Amniotic stem cell (primary cell): ENCODE measurements around the gene ALDH1A1.

Experiments used
- DNase-seq: peaks from one replicate; lab custom pipeline; 2025; lab: John Stamatoyannopoulos, UW

The ALDH1A1 gene

DNA sequence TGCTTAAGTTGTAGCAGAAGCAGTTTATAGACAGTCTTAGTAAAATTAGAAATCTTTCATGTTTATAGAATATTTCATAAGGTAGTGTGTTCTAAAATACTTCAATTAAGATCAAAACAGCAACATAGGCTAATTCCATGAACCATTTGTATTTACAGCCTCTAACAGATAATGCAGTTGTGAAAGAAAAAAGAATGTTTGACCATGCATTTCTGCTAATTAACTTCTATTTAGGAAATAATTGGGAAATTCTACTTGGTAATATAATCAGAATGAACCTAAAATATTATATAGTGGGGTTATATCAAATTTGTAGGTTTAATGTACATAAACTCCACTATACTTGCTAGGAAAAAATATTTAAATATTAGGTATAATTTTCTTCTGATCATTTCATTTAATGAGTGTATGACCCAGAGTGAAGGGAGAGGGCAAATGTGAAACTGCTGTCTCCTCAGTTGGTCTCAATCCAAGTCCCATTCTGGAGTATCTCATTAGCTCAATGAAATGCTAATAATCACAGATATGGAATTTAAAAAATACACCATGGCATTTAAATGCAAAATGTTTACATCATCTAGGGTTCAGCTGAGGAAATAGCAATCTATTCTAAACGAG lies 34.9 kb downstream of the ALDH1A1 start:
- DNase-seq = no peak

DNA sequence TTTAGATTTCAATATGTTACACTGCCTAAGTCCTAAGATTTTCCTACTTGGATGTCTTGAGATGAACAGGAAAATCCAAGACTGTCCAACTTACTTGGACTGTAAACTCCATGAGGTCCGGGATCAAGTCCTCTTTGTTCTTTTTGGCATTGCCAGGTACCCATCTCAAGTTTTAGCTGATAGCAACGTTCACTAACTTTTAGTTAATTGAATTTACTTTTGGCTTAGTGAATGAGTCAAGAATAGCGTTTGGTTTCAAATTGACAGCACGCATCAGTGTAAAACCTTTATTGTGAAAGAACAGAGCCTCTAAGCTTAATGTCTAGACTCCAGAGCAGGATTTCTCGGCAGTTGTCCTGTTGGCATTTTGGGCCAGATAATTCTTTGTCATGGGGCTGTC lies 37.2 kb downstream of the ALDH1A1 start:
- no peak for DNase-seq

DNA sequence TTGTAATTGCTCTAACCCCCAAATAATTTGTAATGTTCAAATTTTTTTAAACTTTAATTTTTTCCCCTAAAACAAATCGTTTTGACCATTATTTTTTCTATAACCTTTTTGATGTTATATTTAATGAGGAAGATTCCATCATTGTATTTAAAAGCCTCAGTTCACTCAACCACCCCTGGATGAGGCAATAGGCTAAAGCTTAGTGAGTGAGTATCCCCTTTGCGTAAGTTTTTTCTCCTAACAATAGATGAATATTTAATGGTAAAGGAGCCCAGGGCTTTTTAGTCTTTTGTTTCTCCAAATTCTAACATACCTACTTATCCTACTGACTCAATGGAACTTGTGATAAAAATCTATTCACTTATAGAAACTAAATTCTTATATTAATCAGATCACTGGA lies 38.1 kb downstream of the ALDH1A1 start:
- DNase-seq = no peak

DNA sequence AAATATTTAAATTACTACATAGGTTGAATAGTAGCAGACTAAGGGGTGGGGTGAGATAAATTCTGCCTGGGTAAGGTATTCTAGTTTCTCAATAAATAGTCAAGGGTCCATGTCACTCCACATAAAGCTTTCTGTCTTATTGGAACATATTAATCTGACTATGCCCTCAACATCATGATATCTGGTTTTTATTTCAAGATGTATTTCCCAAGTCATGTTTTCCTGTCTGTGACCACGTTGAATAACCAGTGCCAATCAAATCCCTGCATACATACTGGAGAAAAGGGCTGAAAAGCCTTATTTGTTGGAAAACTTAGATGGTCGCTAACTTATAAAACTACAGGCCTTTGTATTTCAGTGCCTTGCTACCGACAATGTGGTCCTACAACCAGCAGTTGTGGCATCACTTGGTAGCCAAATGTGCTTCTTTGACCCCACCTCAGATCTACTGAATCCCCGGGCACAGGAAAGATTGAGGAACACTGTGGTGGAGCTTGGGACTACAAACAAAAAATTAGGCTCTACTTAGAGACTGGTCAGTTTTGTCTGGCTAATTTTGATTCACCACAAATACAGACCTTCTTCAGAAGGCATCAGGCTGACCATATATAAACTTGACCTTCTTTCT lies 39.4 kb downstream of the ALDH1A1 start:
- DNase-seq = no peak

DNA sequence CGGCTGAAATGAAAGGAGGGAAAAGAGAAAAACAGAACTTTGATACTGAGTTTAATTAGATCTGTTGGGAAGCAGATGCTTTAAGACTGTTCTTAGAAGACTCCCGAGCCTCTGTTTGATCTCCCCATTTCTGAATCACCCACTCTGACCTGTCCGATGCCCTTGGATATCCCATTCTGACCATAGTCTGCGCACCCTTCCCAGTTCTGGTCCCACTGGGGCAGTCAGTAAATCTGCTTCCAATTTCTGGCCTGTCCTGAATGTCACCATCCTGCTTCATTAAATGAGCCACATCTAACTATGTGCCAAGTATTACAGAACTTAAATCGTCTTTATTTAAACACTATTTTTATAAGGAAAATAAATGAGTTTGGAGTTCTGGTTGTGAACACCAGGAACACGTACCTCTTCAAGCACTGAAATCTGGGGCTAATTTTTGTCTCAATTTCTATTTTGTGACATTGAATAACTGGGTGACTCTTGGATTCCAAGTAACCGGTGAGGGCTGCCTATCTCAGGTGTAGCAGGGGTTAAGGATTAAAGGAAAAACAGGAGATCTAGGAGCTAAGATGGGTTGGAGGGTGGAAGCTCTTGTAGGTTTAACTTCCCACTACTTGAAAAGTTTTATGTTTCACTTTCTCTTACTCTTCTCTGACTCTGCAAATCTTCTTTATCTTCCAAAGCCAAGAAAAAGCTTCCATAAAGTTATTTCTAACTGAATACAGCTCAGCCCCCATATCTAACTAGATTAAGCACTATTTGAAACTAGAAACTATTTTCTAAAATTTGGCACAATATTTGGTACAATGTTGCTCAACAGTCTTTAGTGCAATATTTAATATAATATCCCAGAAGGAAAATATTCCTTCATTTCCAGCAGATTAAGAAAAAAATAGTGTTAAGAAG lies 40.1 kb downstream of the ALDH1A1 start:
- no peak for DNase-seq

DNA sequence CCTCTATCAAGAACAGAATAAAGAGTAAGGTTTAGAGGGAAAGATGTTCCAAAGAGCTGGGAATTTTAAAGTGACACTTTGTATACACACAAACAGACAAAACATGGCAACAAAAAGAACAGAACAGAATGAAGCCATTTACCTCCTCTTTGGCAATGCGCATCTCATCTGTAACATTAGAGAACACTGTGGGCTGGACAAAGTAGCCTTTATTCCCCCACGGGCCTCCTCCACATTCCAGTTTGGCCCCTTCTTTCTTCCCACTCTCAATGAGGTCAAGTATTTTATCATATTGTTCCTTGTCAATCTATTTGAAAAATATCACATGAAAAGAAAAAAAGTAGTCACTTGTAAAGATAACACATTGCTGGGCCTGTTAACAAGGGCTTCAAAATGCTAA lies 41.0 kb downstream of the ALDH1A1 start:
- no peak for DNase-seq

DNA sequence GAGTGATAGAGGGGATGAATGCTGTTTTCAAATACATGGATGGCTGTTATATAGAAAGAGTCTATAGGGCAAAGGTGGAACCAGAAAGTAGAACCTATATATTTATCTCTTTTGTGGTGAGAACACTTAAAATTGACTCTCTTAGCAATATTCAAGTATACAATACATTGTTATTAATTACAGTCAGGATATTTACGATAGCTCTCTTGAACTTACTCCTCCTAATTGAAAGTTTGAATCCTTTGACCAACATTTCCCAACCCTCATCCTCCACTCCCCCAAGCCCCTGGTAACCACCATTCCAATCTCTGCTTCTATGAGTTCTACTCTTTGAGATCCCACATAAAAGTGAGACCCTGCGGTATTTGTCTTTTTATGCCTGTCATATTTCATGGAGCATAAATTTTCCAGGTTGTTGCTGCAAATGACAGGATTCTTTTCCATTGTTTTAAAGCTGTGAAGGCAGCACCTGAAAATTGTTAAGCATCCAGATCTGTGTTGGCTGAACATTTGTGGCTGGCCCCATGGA lies 41.5 kb downstream of the ALDH1A1 start:
- DNase-seq = no peak

DNA sequence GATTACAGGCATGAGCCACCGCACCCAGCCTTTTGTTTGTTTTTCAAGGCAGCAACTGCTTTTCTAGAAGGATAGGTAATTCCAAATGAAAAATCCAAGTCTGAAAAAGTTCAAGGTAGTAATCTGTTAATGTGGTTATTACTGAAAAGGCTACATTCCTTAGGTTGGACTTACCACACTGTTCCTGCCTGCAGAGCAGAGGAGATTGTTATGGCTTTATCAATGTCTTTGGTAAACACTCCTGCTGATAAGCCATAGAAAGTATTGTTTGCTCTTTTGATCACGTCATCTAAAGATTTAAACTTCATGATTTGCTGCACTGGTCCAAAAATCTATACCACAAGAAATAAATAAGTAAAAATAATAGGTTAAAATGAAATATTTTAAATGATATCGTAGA lies 43.4 kb downstream of the ALDH1A1 start:
- DNase-seq = no peak

DNA sequence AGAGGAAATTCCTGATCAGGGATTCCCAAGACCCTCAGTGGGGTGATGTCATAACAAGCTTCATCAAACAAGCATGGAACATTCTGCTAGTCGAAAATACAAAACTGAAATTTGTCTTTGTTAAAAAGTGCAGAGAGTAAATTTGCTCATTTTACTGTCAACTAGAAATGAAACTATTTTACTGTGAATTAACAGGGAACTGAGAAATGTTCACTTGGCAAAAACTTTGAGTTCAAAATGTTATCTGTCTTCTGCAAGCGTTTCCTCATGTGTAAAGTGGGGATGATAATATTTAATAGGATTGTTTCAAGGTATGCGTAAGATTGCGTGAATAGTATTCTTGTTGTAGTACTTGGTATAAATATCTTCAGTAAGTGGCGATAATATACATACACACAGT lies 45.4 kb downstream of the ALDH1A1 start:
- DNase-seq = no peak

DNA sequence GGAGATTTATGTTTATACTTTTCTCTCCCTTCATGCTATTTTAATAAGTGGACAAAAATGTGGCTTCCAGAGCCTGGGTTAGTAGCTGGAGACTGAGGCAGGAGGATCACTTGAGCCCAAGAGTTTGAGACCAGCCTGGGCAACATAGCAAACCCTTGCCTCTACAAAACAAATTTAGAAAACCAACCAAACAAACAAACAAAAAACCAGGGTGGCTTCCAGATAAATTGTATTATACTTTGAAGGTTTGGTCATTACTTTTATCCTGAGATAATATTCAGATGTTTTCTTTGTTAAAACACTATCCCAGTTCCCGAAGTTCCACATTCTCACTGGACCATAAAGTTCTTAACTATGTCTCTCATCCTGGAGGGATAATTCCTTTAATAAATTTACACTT lies 46.0 kb downstream of the ALDH1A1 start:
- no peak for DNase-seq

DNA sequence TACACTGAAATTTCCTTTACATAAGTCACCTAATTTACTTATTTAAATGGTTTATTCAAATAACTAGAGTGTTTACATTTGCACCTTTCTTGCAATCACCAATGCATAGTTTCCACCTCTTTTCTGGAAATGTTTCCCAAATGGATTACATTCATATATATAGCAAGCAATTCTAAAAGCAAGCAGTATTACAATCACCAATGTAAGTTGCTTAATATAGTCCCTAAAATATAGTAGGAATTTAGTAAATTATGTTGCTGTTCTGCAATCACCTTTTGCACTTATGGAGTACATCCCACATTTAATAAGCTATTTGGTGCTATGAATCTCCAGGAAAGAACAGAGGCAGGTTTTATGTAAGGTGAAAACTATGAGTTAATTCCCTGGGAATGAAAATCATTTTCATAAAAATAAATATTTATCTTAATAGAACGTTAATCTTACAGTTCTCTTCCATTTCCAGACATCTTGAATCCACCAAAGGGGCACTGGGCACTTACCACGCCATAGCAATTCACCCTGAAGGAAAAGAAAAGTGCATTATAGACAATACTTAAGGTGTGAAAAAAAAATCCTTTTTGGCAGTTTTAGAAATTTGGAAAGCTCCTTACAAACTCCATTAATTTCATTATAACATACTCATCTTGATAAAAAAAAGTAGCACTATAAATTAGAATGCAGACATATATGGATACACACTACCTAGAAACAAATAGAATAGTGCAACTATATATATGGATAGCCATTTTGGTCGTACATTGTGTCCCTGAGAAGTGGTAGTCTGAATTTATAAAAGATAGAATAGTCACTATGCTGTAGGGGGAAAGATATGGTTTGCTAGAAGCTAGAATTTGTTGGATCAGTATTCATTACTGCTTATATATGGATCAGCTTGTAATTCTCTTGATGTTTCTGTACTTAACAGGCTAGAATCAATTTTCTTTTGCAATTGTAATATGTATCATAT lies 47.1 kb downstream of the ALDH1A1 start:
- DNase-seq = no peak

DNA sequence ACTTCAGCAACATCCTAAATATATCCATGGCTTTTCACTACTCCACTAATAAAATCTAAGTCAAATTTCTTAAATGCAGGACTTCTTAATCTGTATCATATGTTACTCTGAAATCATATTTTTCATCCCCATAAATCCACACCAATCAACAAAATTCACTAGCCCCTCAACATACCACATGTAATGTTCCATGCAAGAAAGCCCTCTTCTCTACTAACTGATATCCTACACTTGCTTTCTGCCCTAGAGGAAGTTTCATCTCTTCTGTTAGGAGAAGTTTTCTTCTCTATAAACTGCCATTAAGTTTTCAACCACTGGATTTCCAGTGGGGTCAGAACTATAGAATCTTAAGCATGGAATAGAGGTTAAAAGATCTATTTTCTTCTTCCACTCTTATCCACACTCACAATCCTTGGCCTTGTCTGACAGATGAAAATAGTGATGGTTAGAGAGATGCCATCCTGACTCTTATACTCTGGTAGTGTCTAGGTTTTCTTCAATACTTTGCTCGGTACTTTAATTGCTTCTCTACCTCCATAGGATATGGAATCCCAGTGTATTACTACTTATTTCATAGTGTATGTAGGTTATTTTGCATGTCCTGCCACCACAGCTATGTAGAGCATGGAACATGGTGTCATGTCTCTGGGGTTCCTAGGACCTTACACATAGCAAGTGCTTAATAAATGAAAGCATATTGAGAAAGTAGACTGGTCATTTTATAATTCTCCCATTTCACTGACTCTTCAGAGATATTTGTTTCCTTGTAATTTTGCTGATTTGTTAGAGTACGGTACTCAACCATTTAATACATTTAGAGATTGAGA lies 48.4 kb downstream of the ALDH1A1 start:
- DNase-seq = no peak

DNA sequence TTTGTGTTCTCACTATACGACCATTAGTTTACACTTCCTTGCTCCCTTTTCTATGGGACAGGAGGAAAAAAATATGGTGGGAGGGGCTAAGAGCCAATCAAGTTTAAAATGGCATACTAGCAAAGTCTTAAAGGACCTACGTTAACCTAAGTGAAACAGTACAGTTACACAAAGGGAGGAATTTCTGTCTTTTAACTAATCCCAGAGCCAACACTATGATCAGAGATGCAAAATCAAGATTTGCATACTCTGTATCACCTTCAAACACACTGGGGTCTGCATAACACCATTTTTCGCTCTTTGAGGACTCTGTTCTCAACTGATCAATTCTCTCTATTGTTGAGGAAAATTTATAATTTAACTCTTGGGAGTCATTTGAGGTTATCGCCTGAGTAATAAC lies 49.8 kb downstream of the ALDH1A1 start:
- no peak for DNase-seq

DNA sequence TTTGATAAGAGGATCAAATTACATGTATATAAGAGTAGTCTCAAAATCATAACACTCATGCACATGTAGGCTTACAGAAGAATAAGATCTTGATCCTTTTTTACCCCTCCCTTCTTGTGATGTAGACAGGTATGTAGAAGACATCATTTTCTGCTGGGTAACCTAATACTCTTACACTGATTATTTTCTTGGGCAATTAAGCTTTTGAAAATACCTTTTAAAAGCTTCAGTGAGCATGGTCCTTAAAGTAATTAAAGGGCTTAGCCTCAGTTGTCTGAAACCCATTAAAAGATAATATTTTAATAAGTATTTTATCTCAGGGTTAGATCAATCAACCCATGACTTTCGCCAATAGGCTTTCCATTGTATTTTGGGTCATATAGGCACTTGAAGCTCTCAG lies 50.6 kb downstream of the ALDH1A1 start:
- no peak for DNase-seq

DNA sequence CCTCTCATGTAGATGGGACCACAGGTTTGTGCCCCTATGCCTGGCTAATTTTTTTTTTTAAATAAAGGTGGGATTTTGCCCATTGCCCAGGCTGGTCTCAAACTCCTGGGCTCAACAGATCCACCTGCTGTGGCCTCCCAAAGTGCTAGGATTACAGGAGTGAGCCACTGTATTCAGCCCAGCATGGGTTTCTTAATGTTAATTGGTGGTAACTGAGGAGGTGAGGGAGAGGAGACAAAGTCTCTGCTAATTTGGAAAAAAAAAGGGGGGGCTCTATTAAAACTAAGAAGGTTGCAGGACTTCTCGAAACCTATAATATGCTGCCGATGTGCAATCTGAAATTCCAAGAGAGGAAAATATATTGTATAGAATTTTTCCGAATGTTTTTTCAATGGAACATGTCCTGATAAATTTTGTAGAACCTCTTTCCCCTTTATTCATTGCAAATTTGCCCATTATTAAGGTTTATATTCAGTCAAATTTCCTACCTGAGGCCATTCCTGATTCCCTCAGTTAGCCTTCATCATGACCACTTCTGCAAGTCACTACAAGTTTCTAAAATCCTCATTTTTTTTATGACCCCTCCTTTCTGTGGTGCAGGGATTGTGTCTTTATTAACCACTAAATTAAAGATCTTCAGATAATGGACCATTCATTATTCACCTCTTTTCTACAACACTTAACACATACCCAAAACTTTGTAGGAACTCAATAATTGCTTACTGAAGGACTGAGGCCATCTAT lies 52.9 kb downstream of the ALDH1A1 start:
- no peak for DNase-seq

DNA sequence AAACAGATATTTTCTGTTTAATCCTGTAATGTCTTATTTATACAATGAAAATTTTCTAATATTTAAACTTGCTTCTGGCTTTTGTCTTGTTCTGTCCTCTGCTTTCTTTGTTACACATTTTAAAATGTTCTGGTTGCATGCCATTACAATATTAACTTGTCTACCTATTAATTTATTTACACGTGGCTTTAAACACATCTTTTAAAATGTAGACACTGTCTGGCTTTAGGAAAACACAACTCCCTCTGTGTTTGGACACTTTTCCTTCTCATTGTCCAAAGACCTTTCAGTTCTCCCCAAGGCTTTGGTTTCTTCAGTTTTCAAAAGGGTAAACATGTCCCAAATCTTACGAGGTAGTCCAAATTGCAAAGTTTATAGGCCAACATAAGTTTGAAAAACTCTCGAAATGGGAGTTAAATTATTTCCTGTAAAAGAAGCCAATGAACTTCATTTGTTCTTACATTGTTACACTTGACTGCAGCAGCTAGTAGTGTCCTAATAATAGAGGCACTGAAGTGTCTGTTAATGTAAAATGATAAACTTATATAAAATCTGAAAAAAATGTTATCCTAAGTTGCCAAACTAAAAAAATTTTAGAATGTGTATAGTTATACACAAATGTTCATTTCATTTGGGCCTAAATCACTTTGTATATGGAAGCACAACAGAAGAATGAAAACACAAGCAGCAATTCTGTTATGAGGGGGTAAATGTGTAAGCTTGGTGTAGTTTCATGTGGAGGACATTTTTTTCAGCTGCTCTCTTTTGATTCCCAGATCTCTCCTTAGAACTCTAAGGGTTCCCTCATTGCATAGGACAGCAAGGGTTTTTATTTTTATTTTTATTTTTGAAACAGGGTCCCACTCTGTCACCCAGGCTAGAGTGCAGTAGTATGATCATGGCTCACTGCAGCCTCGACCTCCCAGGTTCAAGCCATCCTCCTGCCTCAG lies 53.8 kb downstream of the ALDH1A1 start:
- DNase-seq = no peak

DNA sequence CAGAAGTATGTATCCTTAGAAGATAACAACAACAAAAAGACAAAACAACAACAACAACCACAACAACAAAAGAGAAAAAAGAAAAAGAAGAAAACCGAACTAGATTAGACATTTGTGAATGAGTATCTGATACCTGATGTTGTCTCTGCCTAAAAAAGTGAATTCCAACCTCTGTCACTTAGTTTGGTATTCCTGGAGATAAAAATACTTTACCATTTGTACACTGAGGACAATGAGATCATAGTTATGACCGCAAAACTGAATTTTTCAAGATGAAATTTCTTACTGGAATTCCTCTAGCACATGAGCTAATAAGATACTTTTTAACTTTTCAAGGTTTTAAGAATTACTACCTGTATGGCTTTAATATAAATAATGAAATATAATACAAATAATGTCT lies 54.5 kb downstream of the ALDH1A1 start:
- DNase-seq = no peak

DNA sequence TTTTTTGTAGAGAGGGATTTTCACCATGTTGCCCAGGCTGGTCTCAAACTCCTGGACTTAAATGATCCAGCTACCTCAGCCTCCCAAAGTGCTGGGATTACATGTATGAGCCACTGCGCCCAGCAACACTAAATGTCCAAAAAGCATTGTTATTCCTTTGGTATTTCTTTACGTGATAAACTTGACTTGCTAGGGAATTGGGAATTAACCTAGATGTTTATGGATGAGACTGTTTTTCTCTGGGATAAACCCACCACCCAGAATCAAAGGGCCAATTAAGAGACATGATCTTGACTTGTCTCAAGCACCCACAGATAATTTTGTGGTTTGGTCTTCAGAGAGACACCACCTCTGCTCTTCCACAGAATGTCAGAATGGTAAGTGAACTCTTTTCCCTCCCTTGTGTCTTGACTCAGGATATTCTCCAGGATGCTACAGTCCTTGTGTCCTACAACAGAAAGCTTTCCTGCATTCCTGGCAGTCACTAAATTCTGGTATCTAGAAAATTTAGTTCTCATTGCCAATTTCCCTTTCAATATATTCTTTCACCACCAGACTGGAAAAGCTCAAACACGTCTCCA lies 55.7 kb downstream of the ALDH1A1 start:
- DNase-seq = no peak

DNA sequence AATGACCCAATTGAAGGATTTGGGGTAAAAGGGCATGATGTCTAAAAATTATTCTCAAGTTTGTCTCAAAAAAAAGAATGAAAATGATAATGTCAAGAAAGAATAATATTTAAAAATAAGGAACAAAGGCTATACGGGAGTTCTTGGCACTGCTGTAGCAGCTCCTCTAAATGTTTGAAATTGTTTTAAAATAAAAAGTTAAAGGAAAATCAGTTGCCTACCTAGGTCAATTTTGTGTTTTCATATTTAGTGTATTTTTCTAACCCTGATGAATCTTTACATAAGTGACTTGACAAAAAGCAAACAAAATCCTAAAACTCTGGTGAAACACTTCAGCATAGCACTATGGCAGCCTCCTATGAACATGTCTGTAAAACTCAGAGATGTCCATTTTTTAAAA lies 56.4 kb downstream of the ALDH1A1 start:
- DNase-seq = no peak
